ENCODE data around the gene RNF121. TPM values are rescaled to one million over a fixed set of nuclear protein-coding genes. Genes with fewer than 3 reads are reported as not detected.
A peak's percentile ranks its signal among the peaks of the same experiment; 100 is the strongest.

The RNF121 gene
- total and polyA plus RNA-seq, 2 of the 8 experiments (the other 6 are each of a cell fraction or from before 2014, with no cell fraction given) = 39.7 to 51.6 TPM

GRCh38 chr11:71992136-71992730 is 63.4 kb downstream of the RNF121 start:
- H4K20me1 ChIP-seq (replicated peaks in 1 of 2; ENCODE audit: control insufficient read depth in 1 of 2, insufficient read depth in 2 of 2, low read length in 2 of 2) = peaks cover 5 to 9% of the 10 kb centered on the region in 2 experiments
- peaks cover 5 to 10% (median 8%) of the 10 kb centered on the region in 4 experiments; a peak in 7 of 8 replicates for H3K36me3 ChIP-seq (ENCODE audit: control insufficient read depth in 2 of 4, insufficient read depth in 4 of 4, low read length in 3 of 4)
- no peaks in the 10 kb centered on the region for H3K27me3 ChIP-seq (replicated peaks in 1 of 4; ENCODE audit: control insufficient read depth in 3 of 4, extremely low read depth in 1 of 4, insufficient read depth in 3 of 4, low read length in 3 of 4)
- no peak overlapping the region for H3K18ac ChIP-seq (ENCODE audit: extremely low read depth, low read length)
- ChIA-PET CTCF (ENCODE audit: partially characterized antibody) (interaction anchor here (1.3 to 1.7 kb wide), 2 partner anchors 15 to 99 kb away, joined by 3 to 8 read pairs; no protein-coding TSS in a partner anchor), POLR2A (ENCODE audit: partially characterized antibody) (interaction anchor here (0.6 to 0.8 kb wide), 2 partner anchors 63 to 442 kb away, joined by 3 to 5 read pairs; partner anchors contain the start of genes CLPB and RNF121)
- no peak overlapping the region for H2BK120ac ChIP-seq (replicated peaks; ENCODE audit: low read depth, low read length)
- no peaks in the 10 kb centered on the region; a peak in 1 of 4 replicates for H3K79me2 ChIP-seq (ENCODE audit: control insufficient read depth in 1 of 2, insufficient read depth in 2 of 2, low read length in 2 of 2)
- no peak for FAIRE-seq
- no peaks in the 10 kb centered on the region for H3K23me2 ChIP-seq (ENCODE audit: low read depth, low read length)
- no peak overlapping the region for H2BK15ac ChIP-seq (ENCODE audit: low read length)
- peak overlapping the region; percentile 21; the same call in 1 of the 2 replicates for H3K27ac ChIP-seq (ENCODE audit: low read depth, low read length)
- H4K5ac ChIP-seq (ENCODE audit: insufficient read length, low read depth, low read length) = no peak overlapping the region
- H3K9ac ChIP-seq (replicated peaks in 1 of 4; ENCODE audit: extremely low read depth in 1 of 4, low read depth in 3 of 4, low read length in 3 of 4) = no peak overlapping the region
- no peak overlapping the region for H4K8ac ChIP-seq (ENCODE audit: extremely low read depth, insufficient read depth, low read length)
- no peak overlapping the region for H4K91ac ChIP-seq (replicated peaks; ENCODE audit: insufficient read length, low read length)
- H3K9me3 ChIP-seq (ENCODE audit: insufficient read depth in 2 of 2, low read depth in 1 of 2, low read length in 1 of 2) = no peaks in the 10 kb centered on the region
- H3K4me1 ChIP-seq (replicated peaks in 1 of 4; ENCODE audit: control insufficient read depth in 3 of 4, insufficient read depth in 4 of 4, low read length in 3 of 4) = no peaks in the 10 kb centered on the region
- no peak overlapping the region for H2AFZ ChIP-seq (ENCODE audit: low read length)
- no peak overlapping the region for H2BK12ac ChIP-seq (ENCODE audit: low read depth, low read length)
- H3K4ac ChIP-seq (replicated peaks; ENCODE audit: insufficient read length, low read depth, low read length) = no peak overlapping the region
- whole genome bisulfite sequencing, 2 experiments (ENCODE audit: extremely low coverage in 1 of 2, insufficient coverage in 1 of 2, insufficient read length in 1 of 2, insufficient replicate concordance in 2 of 2, low coverage in 1 of 2, low lambda C conversion rate in 2 of 2, missing lambda C conversion rate in 1 of 2) = 86% methylated on average over 3 of the region's 3 CpGs; no CpG with 5 or more reads in 1 of the 2 experiments
- no peak overlapping the region for H2AK5ac ChIP-seq (ENCODE audit: low read depth, low read length)
- H3K4me3 ChIP-seq (ENCODE audit: extremely low read depth in 1 of 4, insufficient read depth in 2 of 4, low read depth in 3 of 4, low read length in 4 of 4) = no peak overlapping the region
- H3K14ac ChIP-seq (ENCODE audit: insufficient read length) = no peak overlapping the region
- H2BK20ac ChIP-seq (ENCODE audit: low read length) = no peak overlapping the region
- H2BK5ac ChIP-seq (ENCODE audit: low read depth, low read length) = no peak overlapping the region
- DNase-seq (ENCODE audit: low read depth in 1 of 2, low spot score in 2 of 2) = no peak
- H3K79me1 ChIP-seq (ENCODE audit: low read depth, low read length) = no peaks in the 10 kb centered on the region
- H3K56ac ChIP-seq (replicated peaks; ENCODE audit: insufficient read length, low read depth, low read length) = no peak overlapping the region
- H3K4me2 ChIP-seq (ENCODE audit: insufficient read depth in 1 of 2, low read depth in 2 of 2, low read length in 2 of 2) = no peak overlapping the region
- H3K23ac ChIP-seq (ENCODE audit: insufficient read length) = no peak overlapping the region
- no peak for TF ChIP-seq TAF7 (optimal IDR thresholded peaks at IDR 0.05; ENCODE audit: borderline replicate concordance, low read depth, low read length)
- TF ChIP-seq SIRT6 (IDR thresholded peaks at IDR 0.05; ENCODE audit: low read length) = no peak
- no peak for TF ChIP-seq EGR1 (IDR thresholded peaks at IDR 0.05; ENCODE audit: borderline replicate concordance, low read depth, low read length)
- no peak for TF ChIP-seq SRF (IDR thresholded peaks at IDR 0.05; ENCODE audit: low read depth, low read length)
- TF ChIP-seq BACH1 (IDR thresholded peaks at IDR 0.05; ENCODE audit: low read length) = no peak
- TF ChIP-seq CBX8 (IDR thresholded peaks at IDR 0.05; ENCODE audit: borderline replicate concordance, low read depth, low read length) = no peak

Measured in H1 (cell line).